Stimulated activated CD8-positive, alpha-beta memory T cell treated with anti-CD3 and anti-CD28 coated beads, Interleukin-2, amount 100 ng/mL, for 48 hours (primary cell): ENCODE measurements around the gene GALNT9.
"Not testable (repeated sequence)": the region's sequence is repeated elsewhere in the genome, so short reads cannot be mapped to it uniquely, and the experiment has no call there.

Source experiments
- DNase-seq, 2 donors: peaks; one replicate each; pipeline ENCODE4 v3.0.0-alpha.2; 2020; ENCODE audit warnings: low read depth in 2 of 2

The GALNT9 gene

DNA sequence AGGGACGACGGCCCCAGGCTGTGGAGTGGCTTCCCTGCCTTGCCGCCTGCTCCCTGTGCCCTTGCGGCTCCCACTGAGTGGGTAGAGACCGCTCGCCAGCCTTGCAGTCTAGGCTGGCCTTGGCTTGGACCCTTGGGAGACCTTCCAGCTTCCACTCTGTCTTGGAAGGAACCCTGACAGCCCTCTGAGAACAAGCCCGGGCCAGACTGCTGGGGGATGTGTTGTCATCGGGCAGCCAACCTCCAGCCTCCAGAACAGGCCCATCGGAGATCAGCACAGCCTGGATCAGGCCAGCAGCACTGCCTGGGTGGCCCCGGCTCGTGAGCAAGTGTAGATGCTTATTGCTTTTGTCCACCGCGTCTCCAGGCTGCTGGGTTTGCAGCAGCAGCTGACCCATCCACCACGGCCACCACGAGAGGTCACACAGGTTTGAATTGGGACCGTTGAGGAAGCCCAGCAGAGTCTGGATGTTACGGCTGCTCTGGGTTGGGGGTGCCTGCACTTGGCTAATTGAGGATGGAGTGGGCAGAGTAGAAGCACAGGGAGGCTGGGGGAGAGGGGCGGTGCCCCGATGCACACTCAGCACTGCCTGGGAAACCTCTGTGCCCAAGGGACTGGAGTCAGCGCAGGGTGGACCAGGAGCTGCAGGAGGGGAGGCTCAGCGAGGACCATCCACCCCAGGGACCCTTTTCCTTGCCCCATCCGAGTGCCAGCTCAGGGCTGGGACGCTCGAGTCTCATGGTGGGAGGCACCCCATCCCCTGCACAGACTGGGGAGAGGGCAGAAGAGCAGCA is 129.7 kb downstream of the GALNT9 start:
- no peak for DNase-seq

DNA sequence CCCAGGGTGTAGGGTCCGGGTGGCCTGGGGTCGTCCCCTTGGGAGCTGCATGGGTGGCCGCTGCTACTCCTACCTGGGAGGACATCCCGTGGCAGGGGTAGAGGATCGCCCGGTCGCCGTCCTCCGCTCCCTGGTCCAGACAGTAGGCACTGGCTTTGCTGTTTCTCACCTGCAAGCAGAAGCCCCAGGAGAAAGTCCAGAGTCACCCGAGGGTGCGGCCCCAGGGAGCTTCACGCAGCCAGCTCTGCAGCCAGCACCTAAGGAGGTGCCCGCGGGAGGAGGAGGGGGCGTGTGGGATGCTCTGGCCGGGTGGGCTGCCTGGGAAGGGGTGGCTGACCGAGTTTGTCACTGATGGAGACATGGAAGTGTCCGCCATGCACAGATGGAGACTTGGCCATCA is 130.3 kb downstream of the GALNT9 start:
- DNase-seq, result no peak

DNA sequence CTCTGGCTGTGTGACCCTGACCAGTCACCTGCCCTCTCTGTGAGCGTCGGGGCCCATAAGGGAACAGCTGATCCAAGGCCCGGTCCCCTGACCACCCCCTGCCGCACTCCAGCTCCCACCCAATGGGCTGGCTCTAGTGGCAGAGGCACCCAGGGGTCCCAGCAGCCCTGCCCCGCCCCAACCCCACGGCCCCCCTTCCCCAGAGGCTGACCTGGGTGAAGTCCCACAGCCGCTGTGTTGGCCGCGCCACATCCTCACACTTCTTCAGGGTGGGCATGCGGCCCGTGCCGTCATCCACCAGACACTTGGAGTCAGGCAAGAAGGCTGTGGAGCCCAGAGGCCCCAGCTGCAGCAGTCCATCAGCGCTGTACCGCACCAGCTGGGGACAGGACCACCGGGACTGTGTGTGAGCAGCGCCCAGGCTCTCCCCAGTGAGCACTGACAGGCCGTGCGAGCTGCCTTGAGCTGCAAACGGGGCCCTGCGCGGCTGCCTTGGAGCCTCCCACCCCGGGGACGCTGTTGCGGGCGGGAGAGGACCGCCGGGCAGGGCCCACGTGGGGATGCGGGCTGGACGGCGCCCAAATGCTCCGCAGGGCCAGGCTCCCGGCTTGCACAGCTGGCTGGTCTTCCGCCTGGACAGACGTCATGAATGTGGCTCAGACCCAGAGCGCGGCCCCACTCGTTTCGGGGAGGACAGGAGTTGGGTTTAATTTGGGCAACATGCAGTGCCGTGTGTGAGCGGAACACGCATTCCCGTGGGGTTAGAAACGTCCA is 131.6 kb downstream of the GALNT9 start:
- DNase-seq, result no peak

DNA sequence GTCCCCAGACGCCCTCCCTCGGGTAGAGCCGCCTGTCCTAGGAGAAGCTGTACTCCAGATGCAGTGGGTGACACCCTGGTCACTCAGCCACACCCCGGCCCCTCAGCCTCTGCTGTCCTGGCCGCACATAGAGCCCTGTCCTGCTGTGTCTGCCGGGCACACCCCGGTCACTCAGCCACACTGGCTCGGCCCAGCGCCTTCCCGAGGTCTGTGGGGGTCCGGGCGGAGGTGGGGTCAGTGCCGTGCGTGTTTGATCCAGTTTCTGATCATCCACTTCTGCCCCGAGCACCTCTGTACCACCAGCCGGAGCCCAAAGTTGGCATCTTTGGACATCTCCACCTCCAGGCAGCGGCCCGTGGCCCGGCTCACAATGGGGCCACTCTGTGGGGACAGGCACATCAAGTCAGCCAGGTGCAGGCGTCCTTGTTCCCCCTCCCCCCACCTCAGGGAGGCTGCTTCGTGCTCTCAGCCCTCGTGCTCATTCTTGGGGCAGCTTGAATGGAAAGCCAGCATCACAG is 132.5 kb downstream of the GALNT9 start:
- DNase-seq, result no peak

DNA sequence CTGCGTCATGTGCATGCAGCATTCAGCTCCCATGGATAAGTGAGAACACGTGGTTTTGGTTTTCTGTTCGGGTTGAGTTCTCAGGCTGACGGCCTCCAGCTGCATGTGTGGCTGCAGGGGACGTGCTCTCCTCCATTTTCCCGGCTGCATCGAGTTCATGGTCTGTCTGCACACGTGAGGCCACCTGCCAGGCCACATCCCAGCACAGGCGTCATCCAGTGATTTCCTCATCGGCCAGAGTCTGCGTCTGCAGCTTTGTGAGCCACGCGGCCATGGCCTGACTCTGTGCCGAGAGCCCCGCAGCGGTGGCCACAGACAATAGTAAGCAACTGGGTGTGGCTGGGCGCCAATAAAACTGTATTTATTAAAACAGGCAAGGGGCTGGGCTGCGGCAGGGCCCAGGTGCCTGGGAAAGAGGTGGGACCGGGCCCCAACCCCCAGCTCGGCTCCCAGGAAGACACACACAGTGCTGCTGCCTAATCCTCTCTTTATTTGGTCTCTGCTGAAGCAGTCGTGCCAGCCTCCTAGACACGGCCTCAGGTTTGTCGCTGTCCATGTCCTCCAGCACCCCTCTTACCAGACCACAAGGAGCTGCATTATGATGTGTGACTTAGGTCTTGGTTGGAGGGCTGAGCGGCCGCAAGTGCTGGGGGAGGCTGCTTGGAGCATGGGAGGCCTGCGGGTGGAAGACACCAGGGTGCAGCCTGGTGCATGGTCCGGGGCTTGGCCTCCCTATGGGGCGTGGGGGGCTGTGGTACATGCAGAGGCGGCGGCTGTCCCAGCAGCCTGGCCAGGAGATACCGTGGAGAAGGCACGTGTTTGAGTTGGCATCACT is 133.1 kb downstream of the GALNT9 start:
- no peak for DNase-seq

DNA sequence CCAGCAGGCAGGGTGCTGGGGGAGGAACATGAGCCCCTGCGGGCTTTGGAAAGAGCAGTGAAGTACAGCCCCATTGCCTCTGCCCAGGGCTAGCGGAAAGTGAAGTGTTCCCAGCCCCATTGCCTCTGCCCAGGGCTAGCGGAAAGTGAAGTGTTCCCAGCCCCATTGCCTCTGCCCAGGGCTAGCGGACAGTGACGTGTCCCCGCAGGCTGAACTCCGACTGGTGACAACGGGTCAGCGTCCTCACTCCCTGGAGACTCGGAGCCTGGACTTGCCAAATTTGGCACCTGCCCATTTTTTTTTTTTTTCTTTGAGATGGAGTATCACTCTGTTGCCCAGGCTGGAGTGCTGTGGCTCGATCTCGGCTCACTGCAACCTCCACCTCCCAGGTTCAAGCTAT is 134.1 kb downstream of the GALNT9 start:
- not testable (repeated sequence) for DNase-seq

DNA sequence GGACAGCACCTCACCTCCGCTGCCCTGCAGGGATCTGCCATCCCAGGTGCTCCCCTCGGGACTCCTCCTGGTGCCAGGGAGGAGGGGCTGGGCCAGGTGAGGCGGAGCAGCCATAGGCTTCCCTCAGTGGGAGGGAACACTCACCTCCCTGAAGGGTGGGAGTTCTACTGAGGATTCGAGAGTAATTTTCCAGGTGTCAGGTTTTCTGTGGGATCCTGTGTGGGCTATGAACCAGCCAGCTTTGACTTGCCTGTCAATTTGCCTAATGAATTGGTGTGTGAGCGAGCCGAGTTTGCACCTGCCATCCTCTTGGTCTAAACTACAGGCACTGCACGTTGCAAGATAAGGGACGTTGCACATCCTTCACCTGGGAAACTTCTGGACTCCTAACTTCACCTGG is 134.8 kb downstream of the GALNT9 start:
- DNase-seq, result no peak

DNA sequence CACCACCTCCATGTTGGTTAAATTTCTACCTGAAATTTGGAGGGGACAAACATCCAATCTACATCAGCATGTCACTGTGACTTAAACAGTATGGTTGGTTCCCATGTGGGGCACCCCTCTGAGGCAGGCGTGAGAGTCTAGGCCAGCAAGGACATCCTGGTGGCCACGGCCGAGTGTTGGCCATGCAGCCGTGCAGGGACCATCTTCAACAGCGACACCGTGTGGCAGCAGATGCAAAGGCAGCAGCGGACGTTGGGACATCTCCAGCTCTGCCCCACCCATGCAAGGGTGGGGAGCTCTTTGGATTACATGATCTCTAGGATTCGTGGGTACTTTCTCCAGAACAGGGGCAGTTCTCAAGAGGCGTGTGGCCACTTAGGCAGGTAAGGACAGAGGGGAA is 135.3 kb downstream of the GALNT9 start:
- DNase-seq, result no peak

DNA sequence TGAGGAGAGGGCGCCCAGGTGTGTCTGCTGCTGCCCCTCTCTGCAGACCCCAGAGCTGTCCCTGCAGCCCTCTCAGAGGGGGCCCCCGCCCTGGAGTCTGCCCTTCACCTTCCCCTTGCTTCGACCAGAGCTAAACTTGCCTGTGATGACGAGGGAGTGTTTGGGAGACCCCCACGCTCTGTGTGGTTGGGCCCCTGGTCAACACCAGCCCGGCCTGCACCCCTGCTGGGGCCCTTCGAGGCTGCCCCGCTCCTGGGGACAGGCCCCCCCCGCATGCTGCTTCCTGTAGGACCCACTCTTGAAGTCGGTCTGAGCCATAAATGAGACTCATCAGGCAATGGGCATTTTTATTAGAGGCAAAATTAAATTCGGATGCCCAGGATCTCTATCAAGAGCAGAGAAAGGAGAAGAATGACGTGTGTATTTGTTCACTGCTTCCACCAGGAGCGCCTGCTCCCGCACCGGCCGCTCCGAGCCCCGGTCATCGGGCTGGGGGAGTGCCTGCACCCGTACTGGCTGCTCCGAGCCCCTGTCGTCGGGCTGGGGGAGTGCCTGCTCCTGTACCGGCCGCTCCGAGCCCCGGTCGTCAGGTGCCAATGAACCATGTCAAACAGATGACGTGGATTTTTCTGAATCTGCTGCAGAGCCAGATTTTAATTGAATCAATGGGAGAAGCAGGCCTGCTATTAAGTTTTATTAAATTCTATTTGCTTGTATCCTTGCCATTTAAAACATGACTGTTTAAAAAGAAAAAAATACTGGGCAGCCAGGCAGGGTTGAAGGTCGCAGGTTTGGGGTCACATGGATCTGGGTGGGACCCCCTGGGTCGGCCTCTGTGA is 137.5 kb downstream of the GALNT9 start:
- no peak for DNase-seq

DNA sequence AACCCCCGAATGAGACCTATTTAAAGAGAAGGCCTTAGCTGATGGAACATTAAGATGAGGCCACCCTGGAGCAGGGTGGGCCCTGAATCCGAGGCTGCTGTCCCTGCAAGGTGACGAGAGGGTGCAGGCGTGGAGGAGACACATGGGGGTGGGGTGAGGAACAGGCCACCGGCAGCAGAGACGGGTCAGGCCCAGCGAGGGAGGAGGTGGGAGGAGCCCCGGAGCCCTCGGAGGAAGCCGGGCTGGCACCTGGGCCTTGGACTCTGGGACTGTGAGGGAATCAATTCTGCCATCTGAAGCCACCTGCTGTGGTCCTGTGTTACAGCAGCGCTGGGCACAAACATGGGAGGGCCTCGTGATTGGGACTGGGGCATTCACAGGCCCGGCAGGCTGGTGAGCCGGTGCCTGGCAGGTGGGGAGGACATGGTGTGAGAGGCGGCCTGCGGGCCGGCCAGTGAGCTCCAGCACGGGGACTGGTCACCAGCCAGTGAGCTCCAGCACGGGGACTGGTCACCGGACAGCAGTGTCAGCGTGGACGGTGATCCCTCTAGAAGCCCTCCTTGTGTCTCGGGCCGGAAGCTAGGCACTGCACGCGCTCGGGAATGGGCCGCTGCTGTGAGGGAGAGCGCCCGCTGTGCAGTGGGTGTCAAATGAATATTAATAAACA is 138.4 kb downstream of the GALNT9 start:
- DNase-seq, result no peak

DNA sequence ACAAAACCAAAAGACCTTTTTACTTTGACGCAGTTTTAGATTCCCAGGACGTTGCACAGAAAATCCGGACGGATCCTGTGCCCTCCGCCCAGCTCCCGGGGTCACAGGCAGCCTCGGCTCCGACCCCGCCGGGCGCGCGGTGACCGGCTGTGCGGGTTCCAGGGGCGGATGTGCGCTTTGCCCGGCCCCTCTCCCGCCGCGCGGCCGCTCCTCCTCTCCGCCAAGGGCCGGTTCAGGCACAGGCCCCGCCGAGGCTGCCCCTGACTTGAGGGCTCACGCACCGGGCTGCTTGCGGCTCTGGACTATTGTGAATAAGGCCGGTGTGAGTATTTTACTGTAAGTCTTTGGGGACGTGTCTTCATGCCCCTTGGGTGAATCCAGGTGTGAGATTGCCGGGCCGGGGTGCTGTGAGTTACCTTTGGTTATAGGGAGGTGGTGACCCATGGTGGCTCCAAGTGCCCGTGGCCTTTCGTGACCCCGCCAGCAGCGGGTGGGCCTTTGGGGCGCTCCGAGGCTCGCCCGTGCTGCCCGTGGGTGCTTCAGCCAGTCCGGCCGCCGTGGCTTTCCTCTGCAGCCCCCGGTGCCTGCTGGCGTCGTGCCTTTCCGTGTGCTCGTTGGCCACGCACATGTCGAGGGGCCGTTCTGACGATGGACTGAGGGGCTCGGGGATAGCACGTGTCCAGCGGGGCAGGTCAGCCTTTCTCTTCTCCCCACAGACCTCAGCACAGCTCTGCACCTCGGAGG is 139.2 kb downstream of the GALNT9 start:
- DNase-seq, result no peak

DNA sequence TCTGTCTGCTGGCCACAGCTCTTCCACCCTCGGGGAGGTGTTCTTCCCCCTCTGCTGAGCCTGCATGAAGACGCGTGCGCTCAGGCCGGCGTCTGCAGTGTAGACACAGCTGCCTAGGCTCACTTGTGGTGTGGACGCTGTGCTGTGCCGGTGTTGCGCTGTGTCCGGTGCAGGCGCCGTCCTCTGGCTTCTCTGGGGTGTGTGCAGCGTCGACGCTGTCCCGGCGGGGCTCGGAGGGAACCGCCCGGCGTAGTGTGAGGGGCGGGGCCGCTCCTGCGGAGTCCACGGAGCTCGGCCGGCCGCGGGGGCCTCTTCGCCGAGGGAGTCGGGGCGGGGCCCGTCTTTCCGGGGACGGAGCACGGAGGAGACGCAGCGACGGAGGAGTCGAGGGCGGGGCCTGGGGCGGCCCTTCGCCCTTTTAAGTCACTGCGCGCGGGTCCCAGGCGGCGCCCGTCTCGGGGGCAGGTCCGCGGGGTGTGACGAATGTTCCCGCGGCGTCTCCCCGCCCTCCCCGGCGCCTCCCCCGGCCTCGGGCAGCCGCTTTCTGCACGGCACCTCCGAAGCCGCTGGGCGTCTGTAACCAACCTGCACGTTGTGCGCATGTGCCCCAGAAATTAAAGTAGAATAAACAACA is 139.9 kb downstream of the GALNT9 start:
- peak; percentile 87 to 91 for DNase-seq

DNA sequence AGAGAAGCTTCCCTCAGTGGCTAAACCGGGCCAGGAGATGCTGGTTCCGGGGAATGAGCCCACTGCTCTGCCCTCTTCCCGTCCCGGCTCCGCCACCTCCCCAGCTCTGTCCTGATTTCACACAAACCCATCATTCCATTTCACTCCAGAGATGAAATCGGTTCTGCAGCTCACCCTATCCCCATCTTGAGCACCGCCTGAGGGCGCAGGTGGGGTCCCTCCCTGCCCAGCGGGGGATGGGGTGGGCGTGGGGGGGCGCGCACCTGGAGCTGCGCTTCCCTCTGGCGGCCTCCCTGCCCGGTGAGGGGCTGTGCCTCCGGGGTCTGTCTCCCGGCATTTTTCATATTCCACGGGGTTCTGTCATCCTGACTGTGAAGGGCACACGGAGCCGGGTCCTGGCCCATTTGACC is 140.5 kb downstream of the GALNT9 start:
- DNase-seq, result no peak

DNA sequence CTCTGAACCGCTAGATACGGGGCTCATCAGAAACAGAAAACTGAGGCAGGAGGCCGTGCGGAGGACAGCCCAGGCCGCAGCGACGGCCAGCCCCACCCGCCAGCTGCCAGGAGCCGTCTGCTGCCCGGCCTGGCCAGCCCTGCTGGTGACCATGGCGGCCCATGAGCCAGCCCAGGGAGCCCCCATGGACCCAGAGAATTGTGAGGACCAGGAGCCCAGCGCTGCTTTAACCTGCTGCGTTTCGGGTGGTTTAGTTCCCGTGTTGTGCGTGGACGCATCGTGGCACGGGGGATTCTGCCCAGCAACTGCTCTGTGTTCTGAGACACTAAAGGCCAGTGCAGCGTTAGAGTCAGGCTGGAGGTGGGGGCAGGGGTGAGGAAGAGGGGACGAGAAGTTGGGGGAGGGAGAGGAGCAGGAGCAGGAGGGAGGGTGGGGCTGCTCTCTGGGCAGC is 140.9 kb downstream of the GALNT9 start:
- no peak for DNase-seq

DNA sequence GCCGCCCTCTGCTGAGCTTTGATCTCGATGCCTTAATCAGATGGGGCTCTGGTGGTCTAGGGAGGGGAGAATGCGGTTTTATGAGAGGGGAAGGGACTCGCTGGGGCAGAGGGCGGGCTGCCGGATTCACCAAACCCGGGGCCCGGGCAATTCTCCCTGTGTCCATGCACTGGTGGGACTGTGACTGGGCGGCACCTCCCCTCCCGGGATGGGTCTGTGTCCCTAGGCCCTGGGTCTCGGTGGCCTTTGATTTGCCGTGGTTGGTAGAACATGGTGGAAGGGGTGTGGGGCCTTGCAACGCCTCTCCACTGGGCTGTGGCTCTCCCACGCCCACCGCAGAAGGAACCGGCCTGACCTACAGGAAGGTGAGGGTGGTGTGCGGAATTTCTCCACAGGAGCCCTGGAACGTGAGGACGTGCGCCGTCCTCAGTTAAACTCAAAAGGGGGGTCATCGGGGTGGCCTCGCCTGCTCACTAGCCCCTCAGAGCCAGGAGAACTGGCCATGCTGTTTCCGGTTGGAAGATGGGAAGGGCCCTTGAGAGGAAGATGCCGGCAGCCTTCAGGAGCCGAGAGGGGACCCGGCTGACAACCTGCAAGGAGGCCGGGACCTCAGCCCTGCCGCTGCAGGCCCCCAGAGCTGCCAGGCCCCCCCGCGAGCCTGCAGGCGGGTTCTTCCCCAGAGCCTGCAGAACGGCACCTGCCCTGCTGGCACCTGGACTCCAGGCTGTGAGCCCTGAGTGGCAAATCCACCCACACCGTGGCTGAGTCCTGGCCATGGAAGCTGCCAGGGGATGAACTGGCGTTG is 141.5 kb downstream of the GALNT9 start:
- DNase-seq, result no peak

DNA sequence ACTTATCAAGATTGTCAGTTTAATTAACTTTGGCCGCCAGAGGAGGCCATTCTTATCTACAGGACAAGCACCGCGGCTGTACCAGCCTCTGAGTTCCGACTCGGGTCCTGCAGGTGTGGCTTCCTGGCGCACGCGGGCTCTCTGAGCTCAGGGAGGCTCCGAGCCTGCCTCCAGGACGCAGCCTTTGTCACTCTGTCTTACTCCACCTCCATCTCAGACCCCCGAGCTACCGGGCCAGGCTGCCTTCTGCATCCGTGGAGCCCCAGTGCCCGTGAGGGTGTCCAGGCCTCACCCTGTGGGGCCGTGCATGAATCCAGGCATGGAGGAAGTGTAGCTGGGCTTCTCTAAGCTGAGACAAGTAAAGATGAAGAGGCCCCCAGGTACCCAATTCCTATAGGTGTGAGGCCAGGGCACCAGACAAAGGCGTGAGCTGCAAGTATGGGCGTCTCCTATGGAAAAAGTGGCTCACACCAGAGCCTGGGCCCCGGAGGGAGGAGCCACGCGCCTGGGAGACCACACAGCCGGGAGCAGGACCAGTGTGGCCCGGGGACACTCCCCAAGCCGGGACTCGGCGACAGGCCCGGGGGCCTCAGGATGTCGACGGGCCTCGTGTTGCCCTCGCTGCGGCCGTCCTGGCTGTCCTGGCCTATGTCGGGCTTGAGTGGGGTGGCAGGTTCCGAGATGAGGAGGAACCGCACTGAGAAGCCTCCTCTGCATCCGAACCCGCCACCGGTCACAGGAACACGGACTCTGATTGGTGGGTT is 142.3 kb downstream of the GALNT9 start:
- no peak for DNase-seq

DNA sequence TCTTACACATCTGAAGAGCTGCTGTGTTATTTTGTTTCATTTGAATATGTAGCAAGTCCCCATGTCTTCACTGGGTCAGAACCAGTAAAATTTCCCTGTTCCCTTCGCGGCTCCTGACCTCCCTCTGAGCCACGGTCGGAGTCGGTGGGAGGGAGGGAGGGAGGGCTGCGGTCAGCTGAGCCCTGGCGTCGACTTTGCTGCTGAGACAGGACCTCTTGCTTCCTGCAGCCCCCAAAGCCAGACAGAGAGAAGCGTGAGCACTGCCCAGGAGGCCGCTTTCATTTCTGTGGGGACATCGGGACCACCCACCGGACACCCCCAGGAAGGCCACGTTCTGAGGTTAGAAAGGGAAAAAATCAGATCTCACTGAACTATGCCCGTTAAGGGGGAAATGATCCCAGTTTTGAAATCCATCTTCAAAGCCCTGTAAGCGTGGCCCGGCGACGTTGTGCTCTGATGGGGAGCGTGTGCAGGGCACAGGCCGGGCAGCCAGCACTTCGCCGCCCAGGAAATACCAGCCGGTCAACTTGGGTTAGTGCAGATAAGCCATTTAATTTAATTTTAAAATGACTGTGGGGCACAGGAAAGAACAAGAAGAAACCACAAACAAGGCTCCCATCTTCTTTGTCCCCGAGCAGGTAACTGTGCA is 143.1 kb downstream of the GALNT9 start:
- no peak for DNase-seq
